Heart right ventricle (tissue), 16 donors: ENCODE results near the gene PRPF19. TPM values are rescaled to one million over a fixed set of nuclear protein-coding genes. Genes with fewer than 3 reads are reported as not detected.

ENCODE experiments used
- ATAC-seq, 8 donors: fragments of 200-7000 bp; cut with Tn5 transposase; one replicate each; pipeline ENCODE4 v1.9.1; 2020; ENCODE audit warnings: mild to moderate bottlenecking in 8 of 8, moderate library complexity in 8 of 8, moderate number of reproducible peaks in 1 of 8
- DNase-seq, 2 donors: peaks; one replicate each; pipeline ENCODE4 v3.0.0-alpha.2; 2020
- H3K27ac ChIP-seq, 10 donors: fragments of 200-600 bp; sonication (generic) in 2 of 10; one replicate each; pipeline versions ENCODE4 v1.5.0 to v1.8.0; 2020 to 2022; ENCODE audit warnings: mild to moderate bottlenecking in 3 of 10
- H3K27me3 ChIP-seq, 7 donors: fragments of 200-600 bp; one replicate each; pipeline ENCODE4 v1.8.0; 2021 to 2022; ENCODE audit warnings: mild to moderate bottlenecking in 2 of 7
- H3K36me3 ChIP-seq, 9 donors: fragments of 200-600 bp; sonication (generic) in 1 of 9; one replicate each; pipeline versions ENCODE4 v1.5.0 to v1.8.0; 2020 to 2022; ENCODE audit warnings: mild to moderate bottlenecking in 2 of 9
- H3K4me1 ChIP-seq, 9 donors: fragments of 200-600 bp; sonication (generic) in 1 of 9; one replicate each; pipeline versions ENCODE4 v1.5.0 to v1.8.0; 2020 to 2022; ENCODE audit warnings: mild to moderate bottlenecking in 4 of 9
- H3K4me3 ChIP-seq, 10 donors: fragments of 200-600 bp; sonication (generic) in 2 of 10; one replicate each; pipeline versions ENCODE4 v1.5.0 to v1.8.0; 2020 to 2022; ENCODE audit warnings: mild to moderate bottlenecking in 7 of 10, moderate library complexity in 2 of 10
- H3K9me3 ChIP-seq, 11 donors: fragments of 200-600 bp in 10 of 11; sonication (generic) in 2 of 11; one replicate each; pipeline versions ENCODE4 v1.5.0 to v1.8.0; 2013 to 2022; ENCODE audit warnings: mild to moderate bottlenecking in 2 of 11, control low read depth in 1 of 11, moderate library complexity in 1 of 11
- CTCF ChIP-seq, 9 donors: fragments of 200-600 bp; sonication (generic) in 2 of 9; IDR thresholded peaks; one replicate each; pipeline versions ENCODE4 v1.5.0 to v1.8.0; 2021 to 2022; ENCODE audit warnings: antibody characterized with exemption in 9 of 9, mild to moderate bottlenecking in 5 of 9, moderate library complexity in 1 of 9
- WGBS, 2 donors: extraction: QIAGEN DNeasy Blood & Tissue Kit; methylation state at CpG; one replicate each; pipeline ENCODE4 v1.1.7; 2013; ENCODE audit warnings: inconsistent platforms in 1 of 2; 5-methylcytosine and 5-hydroxymethylcytosine counted together
- intact Hi-C, 10 donors: fragments of 100-400 bp; cut with DNase I; formaldehyde crosslinking; loops; one replicate each; pipeline versions ENCODE4 v1.11.1 to v1.14.2; 2022
- polyA plus RNA-seq, 2 donors: library from polyadenylated mRNA; stranded (reverse); fragments of 200-250 nt; gene quantifications; one replicate each; pipeline ENCODE4 v1.2.3, GENCODE V29; 2013
- total RNA-seq, 10 donors: library from RNA; stranded (reverse); fragmentation: NEBNext Ultra II Directional in 3 of 10; extraction: Animal tissue kit (Norgen Biotek cat#: 25700) in 3 of 10; gene quantifications; one replicate each; pipeline versions ENCODE4 v1.2.1 to v1.2.4, GENCODE V29; 2021 to 2023
- donor health status: Arrhythmogenic right ventricular cardiomyopathy.
- donor health status: ischemic (EF 13 %, LVEDD 7.1; RV severe dilation, severe dysfunction).
- donor health status: healthy with polysubstance abuse.
- donor health status: DM: no; HTN: yes; CAD: no.
- donor health status: DM: no; HTN: no; CAD: no.
- donor health status: ischemic (EF 25% LVEDD 6.9; RV normal size, moderate dysfunction).
- donor health status: ischemic (EF 25% LVEDD 5.7; RV mildly dilated, moderate dysfunction).
- donor health status: healthy.
- donor health status: DM: yes; HTN: yes; CAD: no.
- donor health status: Ischemic cardiomyopathy.
- donor health status: ischemic (EF 35%, LVEDD 5.7; RV mildly dilated, moderate dysfunction).
- donor health status: nonischemic (EF 11% LVEDD 7.7; RV severe dilation, severe dysfunction).
- donor health status: DM: yes; HTN: yes; CAD: no.
- donor health status: PGD.
- donor health status: ischemic (EF 29% LVEDD 5.4; RV normal size, mild dysfunction).
- donor health status: nonischemic (EF 23%, LVEDD 6.1; RV moderate dilation, normal function).

Gene PRPF19
- total and polyA plus RNA-seq, 12 donors, result 32.0 to 53.0 (median 40.1) TPM

- H3K4me3 ChIP-seq, result peak overlapping the region in 9 of 10 donors; percentile 42 to 72 (median 57)
- WGBS, 2 donors, result 24 to 41% methylated on average over 3 of the region's 3 CpGs
- no peaks in the 10 kb centered on the region for H3K36me3 ChIP-seq
- peak overlapping the region; percentile 80 to 96 (median 86) for H3K27ac ChIP-seq
- peaks cover 0 to 74% (median 29%) of the 10 kb centered on the region in 9 donors for H3K4me1 ChIP-seq
- ATAC-seq, result peak in 1 of 8 donors; percentile 24
- no peaks in the 10 kb centered on the region for H3K9me3 ChIP-seq
- DNase-seq, result no peak
- peaks cover 0 to 10% (median 5%) of the 10 kb centered on the region in 7 donors for H3K27me3 ChIP-seq
- TF ChIP-seq CTCF (IDR thresholded peaks at IDR 0.05), result no peak
- intact Hi-C loops, result loop anchor here in 3 of 10 donors (5.0 kb wide), 2 partner anchors 35 to 45 kb away; partner anchors contain the start of gene PRPF19 (in 1 of the 3)
Observed at GRCh38 chr11:60952742-60953170, 46.4 kb upstream of the PRPF19 start.

- peak; percentile 59 to 67 for DNase-seq
- Histone ChIP-seq H3K4me1 (peaks cover 0 to 76% (median 29%) of the 10 kb centered on the region in 9 donors), H3K27me3 (peaks cover 0 to 10% (median 5%) of the 10 kb centered on the region in 7 donors), H3K27ac (peak within 1 kb of the TSS; percentile 80 to 96 (median 86)), H3K36me3 (peaks cover 0 to 2% (median 0%) of the 10 kb centered on the region in 9 donors), H3K4me3 (peak within 1 kb of the TSS; percentile 42 to 72 (median 56)), H3K9me3 (no peaks in the 10 kb centered on the region)
- peak; percentile 71 to 83 (median 81) for ATAC-seq
- intact Hi-C loops, result loop anchor here in 3 of 10 donors (5.0 kb wide), 2 partner anchors 35 to 45 kb away; partner anchors contain the start of gene PRPF19 (in 1 of the 3)
- TF ChIP-seq CTCF (IDR thresholded peaks at IDR 0.05), result no peak
- WGBS, 2 donors, result 11% methylated on average over 23 of the region's 23 CpGs
Observed at GRCh38 chr11:60951904-60952741, 45.7 kb upstream of the PRPF19 start, which contains the start of gene SLC15A3. Gene SLC15A3, minus strand, starts transcription at chr11:60952176. Its CDS starts 625 bp downstream, at chr11:60951551.

- Histone ChIP-seq H3K4me1 (peaks cover 0 to 72% (median 29%) of the 10 kb centered on the region in 9 donors), H3K27ac (peak overlapping the region; percentile 80 to 96 (median 86)), H3K36me3 (peaks cover 0 to 8% (median 0%) of the 10 kb centered on the region in 9 donors), H3K4me3 (peak overlapping the region; percentile 42 to 72 (median 56)), H3K27me3 (peaks cover 0 to 10% (median 5%) of the 10 kb centered on the region in 7 donors), H3K9me3 (no peaks in the 10 kb centered on the region)
- intact Hi-C loops, result loop anchor here in 3 of 10 donors (5.0 kb wide), 2 partner anchors 34 to 44 kb away; partner anchors contain the start of gene PRPF19 (in 1 of the 3)
- 7 to 9% methylated on average over 5 to 8 of the region's 8 CpGs for WGBS, 2 donors
- no peak for TF ChIP-seq CTCF (IDR thresholded peaks at IDR 0.05)
- DNase-seq (no peak), ATAC-seq (peak; percentile 23 to 57 (median 44))
Observed at GRCh38 chr11:60951606-60951903, 45.2 kb upstream of the PRPF19 start.

- no peak for TF ChIP-seq CTCF (IDR thresholded peaks at IDR 0.05)
- intact Hi-C loops, result loop anchor here in 3 of 10 donors (5.0 kb wide), 2 partner anchors 34 to 44 kb away; partner anchors contain the start of gene PRPF19 (in 1 of the 3)
- no peaks in the 10 kb centered on the region for H3K9me3 ChIP-seq
- peaks cover 0 to 75% (median 29%) of the 10 kb centered on the region in 9 donors for H3K4me1 ChIP-seq
- H3K36me3 ChIP-seq, result peaks cover 0 to 13% (median 0%) of the 10 kb centered on the region in 9 donors
- 8 to 10% methylated on average over 65 to 86 of the region's 86 CpGs for WGBS, 2 donors
- H3K4me3 ChIP-seq, result peak overlapping the region; percentile 42 to 72 (median 56)
- peak overlapping the region; percentile 18 to 96 (median 86) for H3K27ac ChIP-seq
- peaks cover 0 to 10% (median 5%) of the 10 kb centered on the region in 7 donors for H3K27me3 ChIP-seq
- ATAC-seq (peak in 5 of 8 donors; percentile 2 to 51 (median 13)), DNase-seq (peak in 1 of 2 donors; percentile 52)
Observed at GRCh38 chr11:60950933-60951605, 44.7 kb upstream of the PRPF19 start.
